Measurements from ENCODE around the gene PELO. TPM values are rescaled to one million over a fixed set of nuclear protein-coding genes. Genes with fewer than 3 reads are reported as not detected.

Gene PELO
- total RNA-seq, 1 donor from 2014 or later = 10.6 TPM

GRCh38 chr5:52824827-52825226, 37.1 kb downstream of the PELO start:
- no peak for TF ChIP-seq CTCF (conservative IDR thresholded peaks at IDR 0.05; ENCODE audit: low read depth, low read length)
- no peak overlapping the region for H3K4me3 ChIP-seq (ENCODE audit: low read depth, low read length)
- DNase-seq (ENCODE audit: low read depth) = no peak

GRCh38 chr5:52825826-52826225, 38.1 kb downstream of the PELO start:
- no peak for TF ChIP-seq CTCF (conservative IDR thresholded peaks at IDR 0.05; ENCODE audit: low read depth, low read length)
- DNase-seq (ENCODE audit: low read depth) = no peak
- no peak overlapping the region for H3K4me3 ChIP-seq (ENCODE audit: low read depth, low read length)

- no peak for TF ChIP-seq CTCF (conservative IDR thresholded peaks at IDR 0.05; ENCODE audit: low read depth, low read length)
- no peak for DNase-seq (ENCODE audit: low read depth)
- H3K4me3 ChIP-seq (ENCODE audit: low read depth, low read length) = no peak overlapping the region
These were observed 40.1 kb downstream of the PELO start for GRCh38 chr5:52827815-52828214.

GRCh38 chr5:52829664-52830063, 41.9 kb downstream of the PELO start:
- DNase-seq (ENCODE audit: low read depth) = no peak
- TF ChIP-seq CTCF (conservative IDR thresholded peaks at IDR 0.05; ENCODE audit: low read depth, low read length) = no peak
- no peak overlapping the region for H3K4me3 ChIP-seq (ENCODE audit: low read depth, low read length)

GRCh38 chr5:52830650-52831049, 42.9 kb downstream of the PELO start:
- no peak overlapping the region for H3K4me3 ChIP-seq (ENCODE audit: low read depth, low read length)
- no peak for TF ChIP-seq CTCF (conservative IDR thresholded peaks at IDR 0.05; ENCODE audit: low read depth, low read length)
- DNase-seq (ENCODE audit: low read depth) = no peak

- no peak for DNase-seq (ENCODE audit: low read depth)
- no peak overlapping the region for H3K4me3 ChIP-seq (ENCODE audit: low read depth, low read length)
- TF ChIP-seq CTCF (conservative IDR thresholded peaks at IDR 0.05; ENCODE audit: low read depth, low read length) = no peak
These were observed 44.2 kb downstream of the PELO start for GRCh38 chr5:52831786-52832511.

GRCh38 chr5:52834320-52834719, 46.6 kb downstream of the PELO start:
- no peak overlapping the region for H3K4me3 ChIP-seq (ENCODE audit: low read depth, low read length)
- no peak for TF ChIP-seq CTCF (conservative IDR thresholded peaks at IDR 0.05; ENCODE audit: low read depth, low read length)
- no peak for DNase-seq (ENCODE audit: low read depth)
